ENCODE data around the gene PTRHD1.

Gene PTRHD1

DNA sequence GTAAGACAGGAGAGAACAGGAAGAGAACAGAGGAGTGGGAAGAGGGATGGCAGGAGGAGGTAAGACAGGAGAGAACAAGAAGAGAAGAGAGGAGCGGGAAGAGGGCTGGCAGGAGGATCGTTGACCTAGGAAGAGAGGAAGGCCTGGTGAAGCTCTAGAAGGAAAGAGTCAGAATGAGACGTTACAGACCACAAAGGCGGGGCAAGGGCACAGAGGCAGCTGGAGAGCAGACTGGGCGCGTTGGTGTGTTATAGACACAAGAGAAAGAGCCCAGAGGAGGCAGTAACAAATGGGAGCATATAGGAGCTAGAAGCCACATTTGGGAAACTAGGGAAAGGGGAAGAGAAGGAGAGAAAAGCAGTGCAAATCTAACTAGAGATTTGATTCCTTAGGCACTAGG is 26.6 kb downstream of the PTRHD1 start:
- TF ChIP-seq, protein P1, sequence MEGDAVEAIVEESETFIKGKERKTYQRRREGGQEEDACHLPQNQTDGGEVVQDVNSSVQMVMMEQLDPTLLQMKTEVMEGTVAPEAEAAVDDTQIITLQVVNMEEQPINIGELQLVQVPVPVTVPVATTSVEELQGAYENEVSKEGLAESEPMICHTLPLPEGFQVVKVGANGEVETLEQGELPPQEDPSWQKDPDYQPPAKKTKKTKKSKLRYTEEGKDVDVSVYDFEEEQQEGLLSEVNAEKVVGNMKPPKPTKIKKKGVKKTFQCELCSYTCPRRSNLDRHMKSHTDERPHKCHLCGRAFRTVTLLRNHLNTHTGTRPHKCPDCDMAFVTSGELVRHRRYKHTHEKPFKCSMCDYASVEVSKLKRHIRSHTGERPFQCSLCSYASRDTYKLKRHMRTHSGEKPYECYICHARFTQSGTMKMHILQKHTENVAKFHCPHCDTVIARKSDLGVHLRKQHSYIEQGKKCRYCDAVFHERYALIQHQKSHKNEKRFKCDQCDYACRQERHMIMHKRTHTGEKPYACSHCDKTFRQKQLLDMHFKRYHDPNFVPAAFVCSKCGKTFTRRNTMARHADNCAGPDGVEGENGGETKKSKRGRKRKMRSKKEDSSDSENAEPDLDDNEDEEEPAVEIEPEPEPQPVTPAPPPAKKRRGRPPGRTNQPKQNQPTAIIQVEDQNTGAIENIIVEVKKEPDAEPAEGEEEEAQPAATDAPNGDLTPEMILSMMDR (IDR thresholded peaks at IDR 0.05; ENCODE audit: insufficient read depth, missing control alignments), result no peak
- FAIRE-seq (no peak), DNase-seq (ENCODE audit: insufficient read length, low spot score) (no peak)

DNA sequence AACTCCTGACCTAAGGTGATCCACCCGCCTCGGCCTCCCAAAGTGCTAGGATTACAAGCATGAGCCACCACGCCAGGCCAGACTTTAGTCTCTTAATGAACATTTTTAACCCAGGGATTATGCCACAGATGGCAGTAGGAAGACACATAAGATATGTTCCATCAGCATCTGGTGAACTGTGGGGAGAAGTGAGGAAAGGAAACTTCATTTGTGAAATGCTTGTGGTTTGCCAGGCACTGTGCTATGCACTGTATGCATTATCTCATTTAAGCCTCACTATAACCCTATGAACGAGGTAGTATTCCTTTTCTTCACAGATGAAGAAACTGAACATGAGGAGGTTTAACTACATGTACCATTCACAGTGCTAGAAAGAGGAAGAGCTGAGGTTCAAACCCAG is 29.3 kb downstream of the PTRHD1 start:
- FAIRE-seq, result no peak
- TF ChIP-seq, protein P1 (IDR thresholded peaks at IDR 0.05; ENCODE audit: insufficient read depth, missing control alignments), result no peak
- DNase-seq (ENCODE audit: insufficient read length, low spot score), result no peak

DNA sequence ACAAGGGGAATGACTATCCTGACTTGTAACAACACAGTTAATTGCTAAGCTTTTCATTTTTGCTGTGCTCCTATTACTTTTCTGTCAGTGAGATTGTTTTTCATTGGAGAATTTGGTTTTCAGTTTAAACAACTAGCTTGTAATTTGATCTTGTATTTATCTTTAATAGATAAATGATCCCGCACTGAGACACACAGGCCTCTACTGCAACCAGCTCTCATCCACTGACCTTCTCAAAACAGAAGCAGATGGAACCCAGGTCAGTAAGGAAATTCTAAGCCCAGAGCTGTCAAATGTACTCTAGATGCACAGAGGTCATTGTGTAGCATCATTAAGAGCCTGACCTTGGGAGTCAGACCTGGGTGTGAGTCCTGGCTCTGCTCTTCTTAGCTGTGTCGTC is 30.7 kb downstream of the PTRHD1 start:
- DNase-seq (ENCODE audit: insufficient read length, low spot score) (no peak), FAIRE-seq (no peak)

DNA sequence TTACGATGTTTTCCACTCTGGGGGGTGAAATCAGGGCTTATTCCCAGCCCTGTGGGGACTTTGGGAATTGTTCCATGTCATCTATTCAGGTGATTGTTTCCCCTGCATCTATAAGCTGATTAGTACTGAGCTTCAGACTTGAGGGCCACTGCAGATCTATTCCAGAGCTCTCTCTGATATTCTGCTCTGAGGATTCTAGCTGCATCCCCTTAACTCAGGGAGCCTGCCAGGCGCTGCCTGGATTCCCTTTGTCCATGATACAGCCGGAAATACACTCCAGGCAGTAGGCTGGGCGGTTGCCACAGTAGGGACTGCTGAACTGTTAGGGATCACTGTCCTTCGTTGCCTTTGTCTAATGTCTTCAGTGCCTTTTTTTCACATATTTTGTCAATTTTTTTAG is 31.3 kb downstream of the PTRHD1 start:
- TF ChIP-seq, protein P1 (IDR thresholded peaks at IDR 0.05; ENCODE audit: insufficient read depth, missing control alignments), result no peak
- DNase-seq (ENCODE audit: insufficient read length, low spot score) (peak; percentile 32), FAIRE-seq (peak; percentile 91)

More for the DNA sequence above, 30.7 kb downstream of the PTRHD1 start:
- TF ChIP-seq, protein P1 (IDR thresholded peaks at IDR 0.05; ENCODE audit: insufficient read depth, missing control alignments), result no peak

DNA sequence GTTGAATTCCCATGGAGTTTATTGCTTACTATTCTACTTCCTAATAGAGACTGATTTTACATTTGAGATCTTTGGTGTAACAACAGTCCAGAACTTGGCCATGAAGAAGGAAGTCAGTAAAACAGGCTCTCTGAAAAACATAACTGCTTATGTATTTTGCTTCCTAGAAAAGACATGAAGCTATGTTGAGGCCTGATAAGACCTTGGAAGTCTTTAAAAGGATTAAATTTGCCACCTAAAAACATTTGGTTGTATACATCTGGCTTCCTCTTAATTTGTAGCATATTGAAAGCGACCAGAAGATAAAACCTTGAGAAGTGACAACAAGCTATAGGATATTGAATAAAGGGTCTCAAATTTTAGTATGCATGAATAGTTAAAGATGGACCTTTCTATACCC is 36.4 kb downstream of the PTRHD1 start:
- TF ChIP-seq, protein P1 (IDR thresholded peaks at IDR 0.05; ENCODE audit: insufficient read depth, missing control alignments), result no peak
- FAIRE-seq (no peak), DNase-seq (ENCODE audit: insufficient read length, low spot score) (no peak)

DNA sequence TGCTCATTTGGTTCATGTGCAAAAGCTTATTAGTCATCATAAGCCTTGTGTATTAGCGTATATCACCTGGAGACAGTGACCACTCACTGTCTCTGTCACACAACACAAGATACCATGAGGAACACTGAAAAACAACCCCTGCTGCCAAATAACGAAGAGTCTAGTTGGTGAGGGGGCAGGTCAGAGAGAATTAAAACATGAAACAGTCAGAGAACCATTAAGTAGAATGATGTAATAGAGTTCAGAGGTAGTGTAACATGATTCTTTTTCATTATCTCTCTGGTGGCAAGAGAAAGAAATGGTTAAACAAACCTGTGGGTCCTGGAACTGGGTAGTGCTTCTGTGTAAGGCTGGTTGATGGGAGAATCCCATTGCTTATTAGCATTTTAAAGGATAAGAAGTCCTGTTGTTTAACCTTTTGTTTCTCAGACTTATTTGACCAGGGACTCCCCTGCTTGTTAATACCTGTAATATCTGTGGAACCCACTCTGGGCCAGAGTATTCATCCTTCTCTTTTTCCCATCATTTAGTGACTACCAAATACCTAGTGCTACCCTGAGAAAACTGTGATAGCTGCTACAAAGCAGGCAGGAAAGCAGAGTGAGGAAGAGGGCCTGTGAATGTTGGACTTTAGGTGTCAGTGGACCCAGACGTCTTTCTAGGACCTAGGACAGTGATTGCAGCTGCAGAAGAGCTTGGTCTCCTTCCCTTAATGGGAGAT is 38.0 kb downstream of the PTRHD1 start:
- TF ChIP-seq, protein P1 (IDR thresholded peaks at IDR 0.05; ENCODE audit: insufficient read depth, missing control alignments), result no peak
- no peak for DNase-seq (ENCODE audit: insufficient read length, low spot score)
- FAIRE-seq, result no peak

DNA sequence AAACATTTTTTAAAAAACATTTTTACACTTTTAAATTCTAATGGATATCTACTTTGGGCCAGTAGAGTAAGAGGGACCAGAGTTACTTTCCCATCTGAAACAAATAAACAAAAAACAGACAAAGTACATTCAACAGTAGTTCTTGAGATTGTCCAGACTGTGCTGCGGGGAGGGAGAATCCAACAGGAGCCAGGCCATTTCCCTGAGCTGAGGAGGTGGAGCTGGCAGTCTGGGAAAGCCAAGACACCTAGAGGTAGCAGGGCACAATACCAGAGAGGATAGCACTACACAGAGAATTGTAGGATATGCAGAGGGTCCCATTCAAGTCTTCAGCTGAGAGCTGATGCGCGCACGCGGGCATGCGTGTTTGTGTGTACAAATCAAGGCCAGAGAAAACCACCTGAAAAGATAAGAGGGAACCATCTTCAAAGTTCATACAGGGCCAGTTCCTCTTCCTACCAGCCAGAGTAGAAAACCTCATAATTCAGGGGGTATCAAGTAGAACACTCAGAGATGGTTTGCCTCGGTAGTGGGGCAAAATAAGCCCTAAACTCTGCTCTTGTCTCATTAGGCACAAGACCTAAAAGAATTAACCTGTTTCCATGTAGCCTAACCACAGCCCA is 44.0 kb downstream of the PTRHD1 start:
- DNase-seq (ENCODE audit: insufficient read length, low spot score) (no peak), FAIRE-seq (no peak)
- TF ChIP-seq, protein P1 (IDR thresholded peaks at IDR 0.05; ENCODE audit: insufficient read depth, missing control alignments), result no peak

Measured in D721Med (cell line).